HG03135 (cell line): ENCODE data around the gene CTRL.
"Not testable (repeated sequence)": the region's sequence is repeated elsewhere in the genome, so short reads cannot be mapped to it uniquely, and the experiment has no call there.

Experiments
- ATAC-seq: cut with Tn5 transposase; IDR thresholded peaks from one replicate; pipeline ENCODE4 v1.9.1; 2021; ENCODE audit warnings: mild to moderate bottlenecking, moderate library complexity; ENCODE audit not compliant: unreplicated experiment

CTRL gene

DNA sequence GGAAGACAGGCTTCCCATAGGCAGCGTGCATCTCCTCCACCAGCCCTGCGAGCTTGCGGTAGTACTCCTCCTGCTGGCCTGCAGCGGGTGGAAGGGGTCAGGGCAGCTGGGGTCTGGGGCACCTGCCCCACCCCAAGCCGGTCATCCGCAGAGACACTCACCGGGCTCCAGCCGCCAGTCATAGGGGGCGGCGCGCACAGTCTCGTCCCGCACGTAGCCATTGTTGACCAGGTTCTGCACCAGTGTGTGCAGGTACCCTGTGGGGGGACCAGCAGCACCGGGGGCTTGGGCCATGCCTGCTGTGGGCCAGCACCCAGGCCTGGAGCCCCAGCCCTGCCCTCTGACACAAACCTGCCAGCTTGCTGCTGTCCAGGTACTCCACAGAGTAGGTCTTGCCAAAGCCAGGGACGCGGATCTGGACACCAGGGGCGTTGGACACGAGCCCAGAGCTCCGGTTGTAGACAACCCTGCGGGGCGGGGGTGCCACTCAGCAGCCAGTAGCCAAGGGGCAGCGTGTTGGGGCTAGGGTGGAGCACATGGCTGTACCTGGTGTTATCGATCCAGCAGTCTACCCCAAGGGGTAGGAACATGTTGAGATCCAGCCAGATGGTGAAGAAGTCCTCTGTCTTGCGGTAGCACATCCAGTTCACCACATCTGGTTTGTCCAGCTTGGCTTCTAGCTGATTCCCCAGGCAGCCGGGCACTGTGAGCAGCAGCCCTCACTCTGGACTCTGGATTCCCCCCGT lies 11.0 kb upstream of the CTRL start:
- no peak for ATAC-seq

DNA sequence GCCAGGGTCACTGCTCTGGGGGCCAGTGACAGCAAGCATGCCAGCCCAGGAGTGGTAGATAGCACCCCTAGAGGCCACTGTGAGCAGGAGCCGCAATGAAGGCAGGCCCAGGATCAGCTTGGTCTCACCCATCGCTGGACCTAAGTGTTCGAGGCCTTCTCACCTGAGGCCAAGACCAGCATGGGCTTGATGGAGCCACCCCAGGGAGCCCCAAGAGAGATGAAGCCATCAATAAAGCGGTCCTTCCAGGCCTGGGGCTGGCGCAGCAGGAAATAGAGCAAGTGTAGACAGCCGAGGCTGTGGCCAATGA lies 10.5 kb upstream of the CTRL start:
- ATAC-seq, result no peak

DNA sequence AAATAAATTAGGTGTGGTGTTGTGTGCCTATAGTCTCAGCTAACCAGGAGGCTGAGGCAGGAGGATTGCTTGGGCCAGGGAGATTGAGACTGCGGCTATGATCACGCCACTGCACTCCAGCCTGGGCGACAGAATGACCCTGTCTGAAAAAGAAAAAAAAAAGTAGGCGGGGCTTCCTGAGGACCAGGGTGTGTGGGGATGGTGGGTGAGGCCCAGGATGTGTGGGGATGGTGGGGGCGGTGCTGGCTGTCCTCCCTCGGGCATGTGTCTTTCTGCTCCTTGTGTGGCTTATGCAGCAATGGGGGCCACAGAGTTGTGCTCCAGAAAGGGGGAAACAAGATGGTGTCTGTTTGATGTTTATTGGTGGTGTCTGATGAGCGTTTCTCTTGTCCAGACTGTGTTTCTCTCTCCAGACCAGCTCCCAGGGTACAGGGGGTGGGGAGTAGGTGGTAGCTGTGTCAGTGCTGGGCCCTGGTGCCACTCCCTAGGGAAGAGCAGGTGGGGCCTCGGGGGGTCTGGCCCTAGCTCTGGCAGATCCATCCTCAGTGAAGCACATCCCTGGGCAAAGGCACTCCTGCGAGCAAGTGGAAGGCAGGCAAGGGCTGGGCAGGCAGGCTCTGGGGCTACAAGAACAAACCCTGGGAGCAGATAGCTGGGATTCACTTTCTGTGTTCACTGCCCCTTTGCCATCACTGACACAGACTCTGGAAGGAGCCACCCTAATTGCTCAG lies 10.0 kb upstream of the CTRL start:
- no peak for ATAC-seq

DNA sequence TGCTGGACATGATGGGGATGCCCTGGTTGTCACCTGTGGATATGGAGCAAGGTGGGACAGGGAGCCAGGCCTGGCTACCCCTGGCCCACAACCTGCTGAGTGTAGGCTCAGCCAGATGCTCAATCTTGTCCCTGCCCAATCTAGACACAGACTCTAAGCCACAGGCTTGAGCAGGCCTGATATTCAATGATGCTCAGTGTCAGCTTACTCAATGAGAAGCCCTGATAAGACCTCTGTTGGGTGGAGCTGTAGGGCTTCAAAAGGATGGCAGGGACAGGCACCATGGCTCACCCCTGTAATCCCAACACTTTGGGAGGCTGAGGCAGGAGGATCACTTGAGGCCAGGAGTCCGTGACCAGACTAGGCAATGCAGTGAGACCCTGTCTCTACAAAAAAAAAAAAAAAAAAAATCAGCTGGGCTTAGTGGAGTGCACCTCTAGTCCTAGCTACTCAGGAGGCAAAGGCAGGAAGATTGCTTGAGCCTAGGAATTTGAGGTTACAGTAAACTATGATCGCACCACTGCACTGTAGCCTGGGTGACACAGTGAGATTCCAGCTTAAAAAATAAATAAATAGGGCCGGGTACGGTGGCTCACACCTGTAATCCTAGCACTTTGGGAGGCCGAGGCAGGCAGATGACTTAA lies 8.9 kb upstream of the CTRL start:
- ATAC-seq, result no peak

DNA sequence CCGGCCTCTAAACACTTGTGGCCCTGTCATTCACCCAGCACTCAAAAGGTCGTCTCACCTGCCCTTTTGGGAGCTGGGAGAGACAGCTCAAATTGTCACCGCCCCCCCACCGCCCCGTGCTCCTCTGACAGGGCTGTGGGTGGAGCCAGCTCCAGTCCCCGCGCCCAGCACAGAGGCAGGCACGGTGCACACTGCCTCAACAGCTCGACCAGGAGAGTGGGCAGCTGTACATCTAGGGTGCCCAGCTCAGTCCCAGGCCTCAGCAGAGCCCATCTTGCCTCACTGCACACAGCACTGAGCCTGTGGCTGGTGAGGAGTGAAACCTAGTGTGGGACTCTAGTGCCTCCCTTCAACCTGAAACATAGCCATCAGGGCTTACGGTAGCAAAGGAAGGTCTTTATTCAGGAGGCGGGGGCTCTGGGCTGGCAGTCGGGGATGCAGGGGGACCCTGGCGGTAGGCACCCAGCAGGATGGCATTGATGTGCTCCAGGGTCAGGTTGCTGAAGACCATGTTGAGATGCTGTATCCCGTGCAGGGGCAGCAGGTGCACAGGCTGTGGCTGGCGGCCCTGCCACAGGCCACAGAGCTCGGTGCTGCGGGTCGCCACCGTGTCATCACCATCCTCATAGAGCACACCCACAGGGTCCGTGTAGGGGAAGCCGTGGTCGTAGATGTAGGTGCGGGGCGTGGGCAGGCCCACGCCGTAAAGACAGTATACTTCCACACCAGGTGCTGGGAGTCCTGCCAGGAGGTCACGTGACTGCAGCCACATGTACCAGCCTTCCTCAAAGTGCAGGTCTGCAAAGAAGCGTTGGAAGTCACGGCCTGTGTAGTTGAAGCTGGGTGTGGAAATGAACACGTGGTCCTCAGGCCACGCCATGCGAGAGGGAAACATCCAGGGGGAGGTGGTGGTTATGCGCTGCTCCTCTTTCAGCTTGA lies 8.1 kb upstream of the CTRL start:
- no peak for ATAC-seq

DNA sequence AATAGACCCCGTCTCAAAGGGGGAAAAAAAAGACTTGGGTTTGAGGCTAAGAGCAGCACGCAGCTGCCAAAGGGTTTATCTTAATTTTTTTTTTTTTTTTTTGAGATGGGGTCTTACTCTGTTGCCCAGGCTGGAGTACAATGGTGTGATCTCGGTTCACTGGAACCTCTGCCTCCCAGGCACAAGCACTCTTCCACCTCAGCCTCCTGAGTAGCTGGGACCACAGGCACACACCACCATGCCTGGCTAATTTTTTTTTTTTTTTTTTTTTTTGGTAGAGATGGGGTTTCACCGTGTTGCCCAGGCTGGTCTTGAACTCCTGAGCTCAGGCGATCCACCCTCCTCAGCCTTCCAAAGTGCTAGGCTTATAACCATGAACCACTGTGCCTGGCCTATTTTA lies 6.1 kb upstream of the CTRL start:
- ATAC-seq, result not testable (repeated sequence)

DNA sequence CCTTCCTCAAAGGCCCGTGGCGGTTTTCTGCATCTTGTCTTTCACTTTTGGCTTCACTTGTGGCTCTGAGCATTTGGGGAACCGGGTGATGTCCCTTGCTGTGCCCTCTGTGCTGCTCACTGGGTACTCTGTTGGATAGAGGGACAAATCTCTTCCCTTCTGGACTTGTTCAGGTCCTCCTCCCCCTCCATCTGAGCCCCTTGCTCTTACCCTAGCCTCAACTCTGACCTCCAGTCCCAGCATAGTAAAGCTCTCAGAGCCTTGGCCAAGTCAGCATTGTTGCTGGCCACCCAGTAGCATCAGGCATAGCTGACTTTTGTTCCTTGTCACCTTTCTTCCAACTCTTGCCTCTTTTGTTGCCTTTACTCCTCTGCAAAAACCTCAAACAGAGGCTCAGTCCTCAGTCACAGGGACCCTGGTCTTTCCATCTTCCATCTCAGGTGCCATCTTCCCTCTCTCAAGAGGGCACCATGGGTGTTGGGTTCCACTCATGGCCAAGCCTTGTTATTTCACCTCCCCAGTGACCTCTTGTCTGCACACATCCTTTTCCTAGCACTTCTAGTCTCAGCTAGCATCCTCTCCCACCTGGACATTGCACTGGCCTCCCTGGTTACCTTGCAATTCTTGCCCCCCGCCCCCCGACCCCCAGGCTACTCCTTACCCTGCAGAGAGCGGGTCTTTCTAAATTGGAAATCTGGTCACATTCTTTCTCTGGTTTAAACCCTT lies 5.4 kb upstream of the CTRL start:
- peak; percentile 57 for ATAC-seq

DNA sequence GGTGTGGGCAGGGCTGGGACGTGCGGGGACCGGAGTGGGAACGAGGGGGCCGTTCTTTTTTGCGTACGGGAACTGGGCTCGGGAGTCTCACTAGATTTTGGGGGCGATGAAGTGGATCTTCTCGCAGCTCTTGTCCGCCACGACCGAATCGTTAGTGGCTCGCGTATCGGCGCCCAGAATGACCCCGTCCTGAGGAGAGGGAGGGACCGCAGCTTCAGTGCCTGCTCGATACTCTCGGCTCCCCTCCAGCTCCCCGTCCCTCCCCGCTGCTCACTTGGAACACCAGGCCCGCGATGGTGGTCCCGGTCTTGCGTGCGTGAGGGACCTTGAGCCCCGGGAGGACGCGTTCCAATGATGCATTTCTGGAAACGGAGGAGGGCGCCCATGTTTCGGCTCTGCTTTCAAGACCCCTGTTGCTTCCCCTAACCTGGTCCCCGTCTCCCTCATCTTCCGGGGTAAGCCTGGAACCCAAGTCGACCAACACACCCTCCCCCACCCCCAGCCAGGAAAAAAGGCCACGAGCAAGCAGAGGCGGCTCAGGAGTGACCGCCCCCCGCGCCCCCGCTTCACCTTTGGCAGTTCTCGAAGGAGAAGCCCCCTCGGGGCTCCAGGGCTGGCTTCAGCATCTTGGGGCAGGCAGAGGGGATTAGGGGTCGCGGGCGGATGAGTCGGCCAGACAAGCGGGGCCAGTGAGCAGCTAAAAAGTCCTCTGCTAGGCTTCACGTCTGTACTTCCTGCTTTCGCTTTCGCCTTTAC lies 4.6 kb upstream of the CTRL start, which contains the start of gene PSMB10:
Gene PSMB10, minus strand, starts transcription at position 727 of the 756 bp plus-strand sequence. Its CDS starts 101 bp downstream, at position 626.
- peak; percentile 0 for ATAC-seq

DNA sequence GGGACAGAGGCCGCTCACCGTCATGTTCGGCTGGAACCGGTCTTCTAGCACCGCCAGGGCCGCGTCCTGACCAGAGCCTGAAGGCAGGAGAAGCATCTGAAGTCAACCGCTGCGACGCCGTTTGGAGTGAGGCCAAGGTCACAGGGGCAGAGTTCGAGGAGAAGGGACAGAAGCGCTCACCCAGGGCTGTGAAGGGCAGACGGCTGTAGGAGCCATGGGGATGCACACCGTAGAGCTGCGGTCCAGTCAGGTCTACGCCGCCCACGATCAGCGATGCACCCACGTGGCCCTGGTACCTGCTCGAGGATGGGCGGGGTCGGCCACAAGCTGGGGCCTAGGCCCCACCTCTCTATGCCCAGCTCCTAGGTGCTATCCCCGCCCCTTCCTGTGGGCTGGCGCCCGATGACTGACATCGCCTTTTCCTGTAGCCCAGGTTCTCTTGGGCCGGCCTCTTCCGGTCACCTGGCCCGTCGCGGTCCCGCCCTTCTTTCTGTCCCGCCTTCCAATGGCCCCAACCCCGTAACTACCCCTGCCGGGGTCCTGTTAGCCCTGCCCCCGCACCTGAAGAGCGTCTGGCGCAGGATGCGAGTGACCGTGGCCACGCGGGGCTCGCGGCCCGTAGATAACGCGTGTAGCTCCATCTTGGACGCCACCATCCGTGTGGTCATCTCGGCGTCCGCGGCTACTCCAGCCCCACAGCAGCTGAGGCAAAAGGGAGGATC lies 3.9 kb upstream of the CTRL start:
- peak; percentile 88 for ATAC-seq

DNA sequence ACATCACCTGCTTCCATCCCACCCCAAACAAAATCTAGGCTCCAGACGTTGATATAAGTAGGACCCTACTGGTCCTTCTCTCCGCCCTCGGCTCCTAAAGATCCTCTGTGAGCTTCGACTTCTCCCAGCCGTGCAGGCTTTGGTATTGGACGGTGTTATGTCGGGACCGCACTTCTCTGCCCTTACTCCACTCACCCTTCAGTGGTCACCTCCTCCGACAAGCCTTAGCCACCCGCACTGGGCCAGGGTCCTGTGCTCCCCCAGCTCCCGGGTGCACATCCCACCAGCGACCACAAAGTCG lies 3.4 kb upstream of the CTRL start:
- ATAC-seq, result no peak

DNA sequence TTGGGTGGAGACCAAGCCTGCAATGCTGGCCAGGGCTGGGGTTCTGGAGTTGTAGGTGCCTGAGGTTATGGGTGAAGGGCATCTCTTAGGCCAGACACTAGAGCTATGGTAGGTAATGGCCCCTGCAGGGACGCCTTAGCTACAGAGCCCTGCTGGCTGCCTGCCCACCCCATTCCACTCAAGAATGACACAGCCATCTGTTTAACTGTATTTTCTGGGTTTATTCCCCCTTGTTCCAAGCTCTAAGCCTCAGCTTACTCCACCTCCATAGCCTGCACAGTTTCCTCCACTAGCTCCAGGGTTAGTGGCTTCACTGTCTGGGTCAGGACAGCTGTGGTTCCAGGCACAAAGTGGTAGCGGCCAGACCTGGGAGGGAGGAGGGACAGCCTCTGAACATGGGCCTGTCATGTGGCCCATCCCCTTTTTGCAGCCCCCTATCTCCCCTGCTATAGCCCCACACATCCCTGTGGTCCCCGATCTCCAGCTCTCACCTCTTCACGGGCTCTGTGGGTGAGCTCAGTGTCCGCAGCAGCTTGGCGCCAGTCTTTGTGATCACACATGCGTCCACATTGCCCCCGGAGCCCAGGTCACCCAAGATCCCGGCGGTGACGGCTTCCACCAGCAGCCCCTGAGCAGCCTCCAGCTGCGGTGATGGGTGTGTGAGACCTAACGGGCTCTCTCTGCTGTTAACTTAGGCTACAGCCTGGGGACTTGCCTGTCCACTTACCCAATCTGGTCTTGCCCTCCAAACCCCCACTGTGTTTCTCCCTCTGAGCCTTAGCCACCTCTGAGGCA lies 2.8 kb upstream of the CTRL start:
- no peak for ATAC-seq

DNA sequence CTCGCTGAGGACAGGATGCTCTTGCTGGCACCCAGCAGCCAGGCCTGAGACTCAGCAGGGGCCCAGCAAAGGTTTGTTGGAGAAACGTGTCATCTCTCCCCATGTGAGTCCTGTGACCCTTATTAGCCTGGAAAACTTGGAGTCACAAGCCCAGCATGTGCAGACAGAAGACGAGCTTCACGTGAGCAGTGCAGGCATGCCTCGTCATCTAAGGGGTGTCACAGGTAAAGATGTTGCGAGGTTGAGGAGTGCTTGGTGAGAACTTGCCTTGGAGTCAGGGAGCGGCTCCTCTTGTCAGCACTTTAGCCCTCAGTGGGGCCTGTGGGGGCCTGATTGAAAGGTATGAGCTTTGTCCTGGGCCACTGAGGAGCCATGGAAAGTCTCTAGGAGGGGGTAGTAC lies 2.1 kb upstream of the CTRL start:
- no peak for ATAC-seq

DNA sequence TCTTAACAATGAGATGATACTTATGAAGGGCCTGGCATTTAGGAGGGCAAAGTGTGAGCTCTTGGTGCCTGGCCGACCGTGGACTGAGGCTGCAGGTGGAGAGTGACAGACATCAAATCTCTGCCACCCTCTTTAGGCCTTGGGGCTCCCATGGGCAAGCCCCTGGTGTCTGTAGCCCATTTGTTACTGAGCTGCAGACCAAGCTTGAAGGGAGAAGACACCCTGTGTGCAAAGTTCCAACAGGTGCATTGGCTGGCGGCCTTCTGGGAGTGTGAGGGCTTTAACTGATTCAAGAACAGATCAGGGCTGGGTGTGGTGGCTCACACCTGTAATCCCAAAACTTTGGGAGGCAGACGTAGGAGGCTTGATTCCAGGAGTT lies 789 bp upstream of the CTRL start:
- no peak for ATAC-seq

DNA sequence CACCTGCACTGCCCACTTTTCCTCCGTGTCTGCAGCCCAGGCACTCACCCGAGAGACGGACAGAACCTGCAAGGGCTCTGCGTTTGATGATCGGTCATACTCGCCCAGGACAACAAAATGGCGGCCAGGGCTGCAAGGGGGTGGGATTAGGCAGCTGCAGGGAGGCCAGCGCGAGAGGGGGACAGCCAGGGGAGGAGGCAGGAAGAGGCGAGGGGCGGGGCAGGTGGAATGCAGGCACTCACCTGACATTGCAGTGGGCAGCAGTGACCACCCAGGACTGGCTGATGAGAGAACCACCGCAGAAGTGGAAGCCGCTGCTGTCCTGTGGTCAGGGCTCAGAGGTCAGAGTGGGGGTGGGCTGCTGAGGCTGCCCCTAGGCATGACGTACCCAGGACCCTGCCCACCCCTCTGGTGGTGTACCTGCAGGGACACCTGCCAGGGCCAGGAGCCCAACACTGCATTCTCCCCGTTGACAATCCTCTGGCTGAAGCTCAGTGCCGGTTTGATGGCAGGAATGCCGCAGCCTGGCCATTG lies 917 bp downstream of the CTRL start:
- no peak for ATAC-seq

DNA sequence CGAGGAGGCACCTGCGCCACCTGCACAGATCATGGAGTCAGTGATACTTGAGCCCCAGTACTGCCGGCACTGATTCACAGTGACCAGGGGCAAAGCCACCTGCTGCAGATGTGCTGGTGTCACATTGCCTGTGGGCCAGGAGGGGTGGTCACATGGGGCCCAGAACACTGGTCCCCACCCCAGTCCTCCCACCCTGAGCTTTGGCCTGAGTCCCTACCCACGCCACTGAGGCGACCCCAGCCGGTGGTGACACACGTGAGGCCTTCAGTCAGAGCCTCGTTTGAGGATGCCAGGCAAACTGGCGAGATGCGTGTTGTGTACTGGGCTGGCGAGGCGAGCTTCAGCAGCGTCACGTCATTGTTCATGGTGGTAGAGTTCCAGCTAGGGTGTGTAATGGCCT lies 1.5 kb downstream of the CTRL start:
- ATAC-seq, result no peak

DNA sequence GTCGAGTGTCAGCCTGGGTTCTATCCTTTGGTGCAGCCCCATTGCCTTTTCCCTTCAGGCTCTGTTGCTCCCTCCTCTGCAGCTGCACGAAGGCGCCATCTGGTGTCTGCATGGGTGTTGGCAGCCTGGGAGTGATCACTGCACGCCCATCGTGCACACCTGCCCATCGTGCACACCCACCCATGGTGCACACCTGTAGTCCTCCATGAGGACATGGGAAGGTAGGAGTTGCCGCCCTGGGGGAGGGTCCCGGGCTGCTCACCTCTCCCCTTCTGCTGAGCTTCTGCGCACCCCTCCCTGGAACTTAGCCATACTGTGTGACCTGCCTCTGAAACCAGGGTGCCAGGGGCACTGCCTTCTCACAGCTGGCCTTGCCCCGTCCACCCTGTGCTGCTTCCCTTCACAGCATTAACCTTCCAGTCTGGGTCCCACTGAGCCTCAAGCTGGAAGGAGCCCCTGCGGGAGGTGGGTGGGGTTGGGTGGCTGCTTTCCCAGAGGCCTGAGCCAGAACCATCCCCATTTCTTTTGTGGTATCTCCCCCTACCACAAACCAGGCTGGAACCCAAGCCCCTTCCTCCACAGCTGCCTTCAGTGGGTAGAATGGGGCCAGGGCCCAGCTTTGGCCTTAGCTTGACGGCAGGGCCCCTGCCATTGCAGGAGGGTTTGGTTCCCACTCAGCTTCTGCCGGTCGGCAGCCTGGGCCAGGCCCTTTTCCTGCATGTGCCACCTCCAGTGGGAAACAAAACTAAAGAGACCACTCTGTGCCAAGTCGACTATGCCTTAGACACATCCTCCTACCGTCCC lies 2.9 kb downstream of the CTRL start:
- ATAC-seq, result no peak

DNA sequence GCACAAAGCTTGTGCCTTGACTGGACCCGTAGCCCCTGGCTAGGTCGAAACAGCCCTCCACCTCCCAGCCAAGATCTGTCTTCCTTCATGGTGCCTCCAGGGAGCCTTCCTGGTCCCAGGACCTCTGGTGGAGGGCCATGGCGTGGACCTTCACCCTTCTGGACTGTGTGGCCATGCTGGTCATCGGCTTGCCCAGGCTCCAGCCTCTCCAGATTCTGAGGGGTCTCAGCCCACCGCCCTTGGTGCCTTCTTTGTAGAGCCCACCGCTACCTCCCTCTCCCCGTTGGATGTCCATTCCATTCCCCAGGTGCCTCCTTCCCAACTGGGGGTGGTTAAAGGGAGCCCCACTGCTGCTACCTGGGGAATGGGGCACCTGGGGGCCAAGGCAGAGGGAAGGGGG lies 3.5 kb downstream of the CTRL start:
- ATAC-seq, result no peak
